SU-DHL-6 (cell line): ENCODE data around the gene HHATL.

Experiments used
- EZH2phosphoT487 ChIP-seq: fragments of 200-600 bp; sonication (generic), shearing (Covaris generic); conservative IDR thresholded peaks from 2 replicates; pipeline ENCODE4 v1.6.1; 2018; ENCODE audit warnings: mild to moderate bottlenecking, antibody characterized with exemption, low read length, moderate library complexity, mixed read lengths
- TF ChIP-seq, protein P1 (sequence below): fragments of 200-600 bp; sonication (generic); IDR thresholded peaks from one replicate; pipeline ENCODE4 v1.5.1; 2017; ENCODE audit warnings: antibody characterized with exemption, mild to moderate bottlenecking, low read length, moderate library complexity; ENCODE audit not compliant: insufficient read depth, poor library complexity, severe bottlenecking

DNA sequence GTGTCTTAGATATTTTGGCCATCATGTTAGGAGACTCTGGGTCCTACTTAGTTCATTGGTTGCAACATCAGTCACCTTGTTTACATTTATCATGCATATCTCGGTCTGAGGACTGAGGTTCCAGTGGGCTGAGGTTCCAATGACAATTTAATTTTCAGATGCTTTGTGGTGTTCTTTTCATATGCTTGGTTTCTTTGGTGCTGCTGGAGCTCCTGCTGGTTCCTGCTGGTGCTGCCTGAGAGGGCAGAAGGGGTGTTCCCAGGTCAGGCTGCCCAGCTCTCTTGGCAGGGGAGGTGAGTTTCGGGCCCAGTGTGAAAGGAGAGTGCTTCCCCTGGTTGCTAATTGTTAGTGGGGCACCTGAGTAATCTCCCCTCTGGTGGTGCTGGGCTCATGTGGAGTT, 24.2 kb downstream of the HHATL start:
- TF ChIP-seq, protein P1, sequence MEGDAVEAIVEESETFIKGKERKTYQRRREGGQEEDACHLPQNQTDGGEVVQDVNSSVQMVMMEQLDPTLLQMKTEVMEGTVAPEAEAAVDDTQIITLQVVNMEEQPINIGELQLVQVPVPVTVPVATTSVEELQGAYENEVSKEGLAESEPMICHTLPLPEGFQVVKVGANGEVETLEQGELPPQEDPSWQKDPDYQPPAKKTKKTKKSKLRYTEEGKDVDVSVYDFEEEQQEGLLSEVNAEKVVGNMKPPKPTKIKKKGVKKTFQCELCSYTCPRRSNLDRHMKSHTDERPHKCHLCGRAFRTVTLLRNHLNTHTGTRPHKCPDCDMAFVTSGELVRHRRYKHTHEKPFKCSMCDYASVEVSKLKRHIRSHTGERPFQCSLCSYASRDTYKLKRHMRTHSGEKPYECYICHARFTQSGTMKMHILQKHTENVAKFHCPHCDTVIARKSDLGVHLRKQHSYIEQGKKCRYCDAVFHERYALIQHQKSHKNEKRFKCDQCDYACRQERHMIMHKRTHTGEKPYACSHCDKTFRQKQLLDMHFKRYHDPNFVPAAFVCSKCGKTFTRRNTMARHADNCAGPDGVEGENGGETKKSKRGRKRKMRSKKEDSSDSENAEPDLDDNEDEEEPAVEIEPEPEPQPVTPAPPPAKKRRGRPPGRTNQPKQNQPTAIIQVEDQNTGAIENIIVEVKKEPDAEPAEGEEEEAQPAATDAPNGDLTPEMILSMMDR: no peak
- no peak for TF ChIP-seq EZH2phosphoT487
